ES-I3 (cell line): ENCODE data around the gene POLG.

Experiments
- H3K36me3 ChIP-seq: 2 replicates; pipeline ENCODE4 v1.6.1; 2013; ENCODE audit warnings: mild to moderate bottlenecking, low read length, control low read depth, moderate library complexity; ENCODE audit not compliant: insufficient read depth
- H3K4me1 ChIP-seq: 2 replicates; pipeline ENCODE4 v1.6.1; 2013; ENCODE audit warnings: mild to moderate bottlenecking, control low read depth, low read length; ENCODE audit not compliant: insufficient read depth
- H3K9ac ChIP-seq: 2 replicates; pipeline ENCODE4 v1.6.1; 2013; ENCODE audit warnings: low read depth, mild to moderate bottlenecking, low read length, moderate library complexity
- H3K9me3 ChIP-seq: 2 replicates; pipeline ENCODE4 v1.6.1; 2013; ENCODE audit warnings: mild to moderate bottlenecking, low read length, moderate library complexity; ENCODE audit not compliant: control insufficient read depth, insufficient read depth

POLG gene

DNA sequence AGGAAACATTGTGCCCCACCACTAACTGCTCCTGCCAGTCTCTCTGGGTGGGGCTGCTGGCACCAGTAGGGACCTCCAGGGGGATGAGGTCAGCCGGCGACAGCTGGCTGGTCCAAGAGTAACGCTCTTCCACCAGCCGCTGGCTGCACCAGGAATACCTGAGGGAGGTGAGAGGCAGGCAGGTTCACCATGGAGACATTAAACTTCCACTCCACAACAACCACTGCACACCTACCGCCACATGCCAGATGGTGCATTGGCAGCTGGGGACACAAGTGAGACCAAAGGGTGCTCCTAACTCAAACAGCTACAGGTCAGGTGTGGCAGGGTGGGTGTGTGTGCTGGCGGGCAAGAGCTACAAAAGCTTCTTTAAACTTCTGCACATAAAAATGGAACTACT is 4.5 kb downstream of the POLG start:
- peaks cover 34% of the 10 kb centered on the region for H3K36me3 ChIP-seq
- no peak overlapping the region for H3K9ac ChIP-seq
- no peaks in the 10 kb centered on the region for H3K9me3 ChIP-seq
- no peaks in the 10 kb centered on the region; the same call in 1 of the 2 replicates for H3K4me1 ChIP-seq

DNA sequence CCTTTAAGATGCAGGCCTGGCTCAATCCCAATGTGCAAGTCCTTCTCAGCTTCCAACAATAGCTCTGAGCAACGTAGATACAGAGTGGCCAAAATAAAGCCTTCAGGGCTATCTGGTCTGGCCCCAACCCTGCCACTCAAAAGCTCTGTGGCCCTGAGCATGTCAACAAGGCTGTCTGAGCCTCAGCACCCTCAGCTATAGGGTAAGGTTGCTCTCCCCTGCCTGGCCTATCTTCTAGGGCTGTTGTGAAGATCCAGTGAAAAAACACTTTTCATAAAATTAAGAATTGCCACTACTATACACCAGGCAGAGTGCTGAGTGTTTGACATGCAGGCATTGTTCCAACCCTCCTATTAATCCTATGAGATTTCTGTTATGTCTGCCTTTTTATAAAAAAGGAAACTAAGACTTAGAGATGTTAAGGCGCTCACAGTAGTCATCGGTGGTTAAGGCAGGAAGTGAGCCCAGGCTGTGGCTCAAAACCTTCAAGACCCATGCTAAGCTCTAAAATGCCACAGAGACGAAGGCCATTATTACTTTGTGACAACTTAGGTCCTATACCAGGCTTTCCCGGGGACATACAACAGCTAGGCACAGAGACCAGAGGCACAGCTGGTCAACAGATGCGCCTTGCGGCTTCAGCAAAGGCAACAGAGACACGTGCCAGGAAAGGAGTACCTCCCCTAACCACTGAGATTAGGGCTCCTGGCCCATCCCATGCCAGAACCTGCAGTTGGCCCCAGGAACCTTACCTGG is 5.1 kb downstream of the POLG start:
- Histone ChIP-seq H3K4me1 (no peaks in the 10 kb centered on the region; the same call in 1 of the 2 replicates), H3K36me3 (peaks cover 38% of the 10 kb centered on the region), H3K9me3 (no peaks in the 10 kb centered on the region), H3K9ac (no peak overlapping the region)

DNA sequence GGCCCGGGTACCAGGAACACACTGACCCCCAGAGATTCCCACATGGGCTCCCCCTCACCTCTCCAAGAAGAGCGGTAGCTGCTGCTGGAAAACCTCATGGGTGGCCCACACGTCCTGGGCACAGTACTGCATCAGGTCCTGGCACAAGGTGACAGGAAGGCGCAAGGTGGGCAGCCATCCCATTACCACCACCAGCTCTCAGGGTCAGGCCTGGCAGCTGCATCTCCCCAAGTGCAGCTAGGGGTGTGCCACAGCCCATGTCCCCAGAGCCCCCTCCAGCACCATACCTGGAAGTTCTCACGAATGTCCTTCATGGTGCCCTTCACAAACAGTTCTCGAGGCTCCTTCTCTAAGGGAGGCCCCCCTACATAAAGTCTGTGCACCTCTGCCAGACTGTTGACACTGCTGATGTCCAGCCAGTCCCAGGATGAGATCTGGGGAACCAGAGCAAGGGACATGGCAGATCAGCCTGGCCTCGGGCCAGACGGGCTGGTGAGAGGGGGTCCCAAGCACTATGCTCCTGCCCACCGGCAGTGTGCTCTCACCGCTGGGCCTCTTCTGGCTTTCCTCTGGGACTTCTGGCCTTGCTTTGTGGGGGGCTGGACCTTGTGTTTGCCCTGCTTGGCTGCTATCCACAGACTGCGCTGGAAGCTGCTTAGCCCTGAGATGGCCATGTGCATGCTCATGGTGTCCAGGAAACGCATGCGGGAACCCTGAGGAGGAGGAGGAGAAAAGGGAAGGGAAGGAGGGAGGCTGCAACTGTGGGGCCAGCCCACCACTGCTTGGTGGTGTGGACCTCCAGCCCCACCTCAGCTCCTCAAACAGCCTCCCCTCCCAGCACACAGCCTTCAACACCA is 6.0 kb downstream of the POLG start:
- Histone ChIP-seq H3K9me3 (no peaks in the 10 kb centered on the region), H3K9ac (no peak overlapping the region), H3K36me3 (peaks cover 46% of the 10 kb centered on the region), H3K4me1 (no peaks in the 10 kb centered on the region; the same call in 1 of the 2 replicates)

DNA sequence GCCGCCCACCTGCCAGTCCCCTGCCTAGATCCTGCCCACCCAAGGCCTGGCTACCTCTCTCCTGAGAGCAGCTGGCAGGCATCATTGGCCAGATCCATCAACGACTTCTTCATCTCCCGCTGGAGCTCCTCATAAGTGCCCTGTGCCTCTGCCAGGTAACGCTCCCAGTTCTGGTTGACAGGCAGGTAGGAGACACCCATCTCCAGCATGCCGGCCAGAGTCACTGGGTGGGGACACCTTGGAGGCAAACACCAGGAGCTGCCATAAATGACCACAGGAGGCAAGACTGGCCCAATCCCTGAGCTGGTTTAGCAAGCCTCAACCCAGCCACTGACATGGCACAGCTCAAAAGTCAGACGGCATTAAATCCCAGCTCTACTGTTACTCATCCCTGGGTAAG is 7.5 kb downstream of the POLG start:
- H3K36me3 ChIP-seq = peaks cover 46% of the 10 kb centered on the region
- no peaks in the 10 kb centered on the region for H3K9me3 ChIP-seq
- no peaks in the 10 kb centered on the region for H3K4me1 ChIP-seq
- H3K9ac ChIP-seq = no peak overlapping the region

DNA sequence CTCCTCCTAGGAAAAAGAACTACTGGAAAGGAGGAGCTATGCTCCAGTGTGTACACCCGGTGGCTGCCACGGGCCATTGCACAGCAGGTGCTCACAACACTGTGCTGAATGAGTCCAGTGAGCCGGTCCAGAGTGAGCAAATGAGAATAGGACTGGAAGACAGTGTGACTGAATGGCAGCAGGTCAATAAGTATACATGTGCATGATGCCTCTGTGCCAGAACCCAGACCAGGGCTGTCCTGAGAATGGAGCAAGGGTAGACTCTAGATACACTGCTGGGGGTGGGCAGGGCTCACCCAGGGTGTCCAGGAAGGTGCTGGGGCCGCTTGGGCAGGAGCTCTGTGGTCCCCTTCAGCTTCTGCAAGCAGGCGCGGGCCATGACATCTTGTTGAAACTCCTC is 8.3 kb downstream of the POLG start:
- no peaks in the 10 kb centered on the region for H3K4me1 ChIP-seq
- no peaks in the 10 kb centered on the region for H3K9me3 ChIP-seq
- peaks cover 41% of the 10 kb centered on the region for H3K36me3 ChIP-seq
- H3K9ac ChIP-seq = no peak overlapping the region

DNA sequence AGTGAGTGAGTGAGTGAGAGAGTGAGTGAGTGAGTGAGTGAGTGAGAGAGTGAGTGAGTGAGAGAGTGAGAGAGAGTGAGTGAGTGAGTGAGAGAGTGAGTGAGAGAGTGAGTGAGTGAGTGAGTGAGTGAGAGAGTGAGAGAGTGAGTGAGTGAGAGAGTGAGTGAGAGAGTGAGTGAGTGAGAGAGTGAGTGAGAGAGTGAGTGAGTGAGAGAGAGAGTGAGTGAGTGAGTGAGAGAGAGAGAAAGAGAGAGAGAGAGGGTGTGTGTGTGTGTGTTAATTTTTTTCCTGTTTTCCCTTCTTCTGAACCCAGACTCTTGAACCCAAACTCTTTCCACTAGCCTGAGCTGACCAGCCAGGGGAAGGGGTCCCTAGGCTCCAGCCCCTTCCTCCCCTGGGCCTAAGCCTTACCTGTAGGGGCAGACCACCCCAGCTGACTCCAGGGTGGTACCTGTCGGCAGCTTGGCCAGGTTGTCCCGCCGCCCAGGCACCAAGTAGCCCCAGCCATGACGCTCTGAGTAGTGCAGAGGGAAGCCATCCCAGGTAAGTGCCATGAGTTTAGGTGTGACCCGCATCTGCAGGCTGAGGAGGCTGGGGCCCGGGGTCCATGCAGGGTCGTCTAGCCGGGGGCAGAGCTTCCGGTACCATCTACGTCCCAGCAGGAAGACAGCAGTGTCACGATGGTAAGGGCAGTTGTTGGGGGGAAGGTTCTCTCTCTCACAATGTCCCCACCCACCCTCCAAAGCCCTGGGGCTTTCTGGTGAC is 9.4 kb downstream of the POLG start:
- Histone ChIP-seq H3K4me1 (no peaks in the 10 kb centered on the region), H3K36me3 (peaks cover 39% of the 10 kb centered on the region), H3K9me3 (no peaks in the 10 kb centered on the region), H3K9ac (no peak overlapping the region)

DNA sequence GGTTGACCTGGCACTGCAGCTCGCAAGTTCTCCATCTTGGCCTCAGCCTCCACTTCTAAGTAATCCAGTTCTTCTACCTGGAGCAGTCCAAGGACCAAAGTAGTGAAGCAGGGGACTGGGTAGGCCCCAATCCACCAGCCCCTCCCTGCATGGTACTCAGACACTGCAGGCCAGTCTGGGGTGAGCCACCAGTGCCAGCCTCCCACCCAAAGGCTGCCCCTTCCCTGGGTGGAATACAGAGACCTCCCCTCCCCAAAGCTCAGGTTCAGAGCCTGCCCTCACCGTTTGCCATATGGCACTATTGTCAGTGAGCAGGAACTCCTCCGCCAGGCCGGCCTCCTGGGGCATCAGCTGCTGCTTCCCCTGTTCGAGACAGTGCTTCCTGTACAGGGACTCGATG is 10.8 kb downstream of the POLG start:
- H3K9ac ChIP-seq = no peak overlapping the region
- H3K36me3 ChIP-seq = peaks cover 39% of the 10 kb centered on the region
- no peaks in the 10 kb centered on the region for H3K9me3 ChIP-seq
- no peaks in the 10 kb centered on the region for H3K4me1 ChIP-seq

DNA sequence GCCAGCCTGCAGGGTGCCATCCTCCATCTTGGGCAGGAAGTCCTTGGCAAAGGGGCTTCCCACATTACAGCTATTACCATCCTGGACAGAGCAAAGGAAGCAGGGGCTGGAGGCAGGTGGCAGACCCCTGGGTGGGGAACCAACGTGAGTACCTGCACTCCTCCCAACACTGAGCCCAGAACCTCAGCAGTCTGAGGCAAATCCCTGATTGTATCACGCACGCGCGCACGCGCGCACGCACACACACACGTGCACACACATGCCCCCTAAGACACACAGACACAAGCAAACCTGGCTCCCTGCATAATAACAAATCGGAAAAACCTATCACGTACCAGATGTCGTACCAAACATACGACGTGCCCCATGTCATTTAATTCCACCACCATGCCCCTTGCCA is 11.8 kb downstream of the POLG start:
- no peaks in the 10 kb centered on the region for H3K9me3 ChIP-seq
- peaks cover 41% of the 10 kb centered on the region for H3K36me3 ChIP-seq
- no peak overlapping the region for H3K9ac ChIP-seq
- no peaks in the 10 kb centered on the region for H3K4me1 ChIP-seq

DNA sequence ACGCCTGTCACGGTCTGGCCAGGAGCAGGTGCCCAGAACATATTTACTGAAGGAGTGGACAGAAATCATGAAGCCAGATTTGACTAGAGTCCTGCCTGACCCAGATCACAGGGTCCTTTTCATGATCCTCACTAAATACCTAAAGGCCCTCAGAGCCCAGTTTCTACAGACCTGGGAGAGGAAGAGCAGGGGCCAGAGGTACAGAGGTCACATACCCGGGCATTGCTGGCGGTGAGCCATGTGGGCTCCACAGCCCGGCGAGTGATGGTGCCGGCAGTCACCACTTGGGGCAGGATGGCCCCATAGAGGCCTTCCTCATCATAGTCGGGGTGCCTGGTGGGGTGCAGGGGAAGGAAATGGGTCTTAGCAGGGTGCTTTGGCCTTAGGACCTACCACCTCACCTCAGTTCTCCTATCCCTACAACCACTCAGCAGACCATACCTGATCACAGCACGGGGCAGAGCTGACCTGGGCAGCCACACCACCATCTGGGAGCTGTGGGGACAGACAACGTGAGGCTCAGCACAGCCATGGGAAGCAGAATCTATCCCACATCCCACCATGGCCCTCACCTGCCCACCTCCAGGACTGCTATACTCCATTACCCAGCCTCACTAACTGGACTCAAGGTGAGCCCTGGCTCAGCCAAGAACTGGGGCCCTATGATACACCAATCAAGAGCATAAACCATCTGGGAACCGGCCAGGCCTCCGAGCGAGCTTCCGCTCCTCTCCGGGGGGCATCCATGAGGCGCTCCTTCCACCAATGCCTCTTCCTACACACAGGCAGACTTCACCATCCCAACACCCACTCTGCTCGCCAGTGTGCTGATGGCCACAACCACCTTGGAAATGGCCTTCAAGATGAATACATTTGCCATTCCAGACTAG is 12.9 kb downstream of the POLG start:
- peaks cover 42% of the 10 kb centered on the region for H3K36me3 ChIP-seq
- no peaks in the 10 kb centered on the region for H3K4me1 ChIP-seq
- no peak overlapping the region for H3K9ac ChIP-seq
- no peaks in the 10 kb centered on the region for H3K9me3 ChIP-seq

DNA sequence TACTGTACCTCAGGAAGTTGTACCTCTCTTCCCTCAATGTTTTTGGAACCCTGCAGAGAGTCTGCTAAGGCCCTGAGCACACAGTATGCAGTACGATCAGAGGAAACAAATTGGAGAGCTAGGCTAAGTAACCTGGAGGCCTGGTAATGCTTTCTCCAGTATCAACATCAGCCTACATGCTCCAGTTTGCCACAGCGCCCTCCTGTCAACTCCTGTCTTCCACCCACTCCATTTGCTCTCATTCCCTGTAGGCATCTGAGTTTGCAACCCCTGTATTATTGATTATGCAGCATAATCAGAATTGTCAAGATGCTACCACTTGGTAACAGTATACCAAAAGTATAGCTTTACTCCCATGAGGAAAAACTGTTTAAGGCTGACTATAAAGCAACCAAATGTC is 14.4 kb downstream of the POLG start:
- Histone ChIP-seq H3K36me3 (peaks cover 54% of the 10 kb centered on the region), H3K9ac (no peak overlapping the region)

DNA sequence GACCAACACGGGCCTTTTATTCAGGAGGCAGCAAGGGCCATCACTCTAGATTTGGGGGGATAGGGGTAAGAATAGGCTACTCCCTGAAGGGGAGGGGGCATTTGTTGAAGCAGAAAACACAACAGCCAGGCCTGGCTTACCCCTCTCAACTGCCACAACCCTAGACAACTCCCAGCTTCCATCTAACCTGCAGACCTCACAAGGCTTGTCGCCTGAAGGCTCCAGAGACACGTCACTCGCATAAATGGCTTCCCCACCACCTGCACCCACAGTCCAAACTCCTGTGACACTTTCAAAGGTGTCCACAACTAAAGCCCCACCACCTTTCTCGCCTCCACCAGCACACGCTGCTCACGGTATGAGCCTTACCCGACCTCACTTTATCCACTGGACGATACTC is 14.9 kb downstream of the POLG start:
- peaks cover 55% of the 10 kb centered on the region for H3K36me3 ChIP-seq
- no peaks in the 10 kb centered on the region for H3K4me1 ChIP-seq
- H3K9me3 ChIP-seq = no peaks in the 10 kb centered on the region
- no peak overlapping the region for H3K9ac ChIP-seq

More for the DNA sequence above, 14.4 kb downstream of the POLG start:
- Histone ChIP-seq H3K9me3 (no peaks in the 10 kb centered on the region), H3K4me1 (no peaks in the 10 kb centered on the region)

DNA sequence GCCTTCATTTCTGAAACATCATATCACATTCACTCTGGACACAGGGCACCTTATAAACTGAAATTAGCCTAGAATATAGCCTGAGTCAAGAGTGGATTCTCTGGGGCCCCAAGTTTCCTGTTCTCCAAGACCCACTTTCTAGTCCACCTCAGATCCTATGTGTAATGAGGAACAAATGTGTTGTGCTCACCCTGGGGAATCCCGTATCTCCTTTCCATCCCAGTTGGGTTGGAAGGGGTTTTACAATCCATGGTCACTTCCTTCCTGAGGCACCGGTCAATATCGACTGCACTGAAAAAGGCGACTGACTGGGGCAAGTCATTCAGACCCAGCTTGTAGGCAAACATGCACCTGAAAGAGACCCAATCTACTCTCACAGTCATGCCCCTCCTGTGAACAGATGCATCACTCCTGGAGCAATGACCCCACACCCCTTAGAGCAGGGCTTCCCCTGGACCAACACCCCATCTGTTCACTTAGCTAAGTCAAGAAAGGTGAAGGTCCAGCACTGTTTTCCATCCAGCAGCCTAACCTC is 17.4 kb downstream of the POLG start:
- Histone ChIP-seq H3K36me3 (peaks cover 54% of the 10 kb centered on the region), H3K9me3 (no peaks in the 10 kb centered on the region), H3K9ac (no peak overlapping the region), H3K4me1 (no peaks in the 10 kb centered on the region)

DNA sequence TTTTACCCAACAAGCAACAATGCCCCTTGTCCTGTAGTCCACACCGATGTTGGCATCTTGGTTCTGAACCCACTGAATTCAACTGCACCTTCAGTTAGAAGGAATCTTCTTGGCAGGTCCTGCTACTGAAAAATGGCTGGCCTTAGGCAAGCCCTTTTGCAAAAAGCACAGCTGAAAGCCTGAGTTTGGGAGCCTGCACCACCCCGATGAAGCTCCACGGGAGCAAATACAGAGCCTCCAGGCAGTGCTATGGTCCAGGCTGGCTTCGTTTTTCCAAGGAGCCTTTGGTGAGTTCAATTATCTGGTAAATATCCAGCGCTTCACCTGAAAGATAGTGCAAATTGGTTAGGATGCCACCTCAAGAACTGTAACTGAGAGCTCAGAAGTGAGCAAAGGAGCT is 18.1 kb downstream of the POLG start:
- Histone ChIP-seq H3K36me3 (peaks cover 54% of the 10 kb centered on the region), H3K9me3 (no peaks in the 10 kb centered on the region), H3K4me1 (no peaks in the 10 kb centered on the region), H3K9ac (no peak overlapping the region)
